Tibial nerve (tissue), 4 donors: ENCODE results near the gene TBL2.

Experiments
- EP300 ChIP-seq, 2 donors: sonication (generic); formaldehyde crosslinking; IDR thresholded peaks; one replicate each; pipeline ENCODE4 v1.6.1; 2017; ENCODE audit warnings: antibody characterized with exemption in 2 of 2, mild to moderate bottlenecking in 1 of 2
- POLR2A ChIP-seq, 2 donors: fragments of 450-650 bp; IDR thresholded peaks; one replicate each; pipeline ENCODE4 v1.6.1; 2017; ENCODE audit warnings: antibody characterized with exemption in 2 of 2, mild to moderate bottlenecking in 2 of 2, moderate library complexity in 2 of 2
- TF ChIP-seq, protein P1 (sequence below), 5 experiments: fragments of 200-600 bp in 3 of 5; fragments of 450-650 bp in 2 of 5; sonication (generic) in 3 of 5; IDR thresholded peaks; one replicate each; pipeline ENCODE4 v1.5.1; 2016 to 2019; ENCODE audit warnings: antibody characterized with exemption in 5 of 5, mild to moderate bottlenecking in 3 of 5, moderate library complexity in 2 of 5

DNA sequence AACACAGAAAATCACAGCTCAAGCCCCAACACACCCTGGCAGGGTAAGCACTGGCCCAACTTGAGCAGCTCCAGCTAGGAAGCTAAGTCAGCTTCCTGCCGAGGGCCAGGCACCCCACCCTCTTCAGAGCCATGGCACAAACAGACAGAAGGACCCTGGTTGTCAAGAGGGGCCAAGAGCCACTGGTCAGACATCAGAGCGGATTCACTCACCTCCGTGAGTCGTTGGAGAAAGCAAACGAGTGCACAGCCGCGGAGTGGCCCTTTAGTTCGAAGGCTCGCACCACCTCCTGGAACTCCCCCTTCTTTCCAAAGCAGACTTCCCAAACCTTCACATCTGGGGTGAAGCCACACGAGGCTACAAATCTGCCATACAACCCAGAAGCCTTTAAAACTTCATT lies 7.4 kb downstream of the TBL2 start:
- TF ChIP-seq, protein P1, sequence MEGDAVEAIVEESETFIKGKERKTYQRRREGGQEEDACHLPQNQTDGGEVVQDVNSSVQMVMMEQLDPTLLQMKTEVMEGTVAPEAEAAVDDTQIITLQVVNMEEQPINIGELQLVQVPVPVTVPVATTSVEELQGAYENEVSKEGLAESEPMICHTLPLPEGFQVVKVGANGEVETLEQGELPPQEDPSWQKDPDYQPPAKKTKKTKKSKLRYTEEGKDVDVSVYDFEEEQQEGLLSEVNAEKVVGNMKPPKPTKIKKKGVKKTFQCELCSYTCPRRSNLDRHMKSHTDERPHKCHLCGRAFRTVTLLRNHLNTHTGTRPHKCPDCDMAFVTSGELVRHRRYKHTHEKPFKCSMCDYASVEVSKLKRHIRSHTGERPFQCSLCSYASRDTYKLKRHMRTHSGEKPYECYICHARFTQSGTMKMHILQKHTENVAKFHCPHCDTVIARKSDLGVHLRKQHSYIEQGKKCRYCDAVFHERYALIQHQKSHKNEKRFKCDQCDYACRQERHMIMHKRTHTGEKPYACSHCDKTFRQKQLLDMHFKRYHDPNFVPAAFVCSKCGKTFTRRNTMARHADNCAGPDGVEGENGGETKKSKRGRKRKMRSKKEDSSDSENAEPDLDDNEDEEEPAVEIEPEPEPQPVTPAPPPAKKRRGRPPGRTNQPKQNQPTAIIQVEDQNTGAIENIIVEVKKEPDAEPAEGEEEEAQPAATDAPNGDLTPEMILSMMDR (IDR thresholded peaks at IDR 0.05) = no peak
- TF ChIP-seq POLR2A (IDR thresholded peaks at IDR 0.05) (no peak), EP300 (IDR thresholded peaks at IDR 0.05) (no peak)
